ENCODE measurements around the gene SNAI1.
"Not testable (repeated sequence)": the region's sequence is repeated elsewhere in the genome, so short reads cannot be mapped to it uniquely, and the experiment has no call there.

Gene SNAI1

DNA sequence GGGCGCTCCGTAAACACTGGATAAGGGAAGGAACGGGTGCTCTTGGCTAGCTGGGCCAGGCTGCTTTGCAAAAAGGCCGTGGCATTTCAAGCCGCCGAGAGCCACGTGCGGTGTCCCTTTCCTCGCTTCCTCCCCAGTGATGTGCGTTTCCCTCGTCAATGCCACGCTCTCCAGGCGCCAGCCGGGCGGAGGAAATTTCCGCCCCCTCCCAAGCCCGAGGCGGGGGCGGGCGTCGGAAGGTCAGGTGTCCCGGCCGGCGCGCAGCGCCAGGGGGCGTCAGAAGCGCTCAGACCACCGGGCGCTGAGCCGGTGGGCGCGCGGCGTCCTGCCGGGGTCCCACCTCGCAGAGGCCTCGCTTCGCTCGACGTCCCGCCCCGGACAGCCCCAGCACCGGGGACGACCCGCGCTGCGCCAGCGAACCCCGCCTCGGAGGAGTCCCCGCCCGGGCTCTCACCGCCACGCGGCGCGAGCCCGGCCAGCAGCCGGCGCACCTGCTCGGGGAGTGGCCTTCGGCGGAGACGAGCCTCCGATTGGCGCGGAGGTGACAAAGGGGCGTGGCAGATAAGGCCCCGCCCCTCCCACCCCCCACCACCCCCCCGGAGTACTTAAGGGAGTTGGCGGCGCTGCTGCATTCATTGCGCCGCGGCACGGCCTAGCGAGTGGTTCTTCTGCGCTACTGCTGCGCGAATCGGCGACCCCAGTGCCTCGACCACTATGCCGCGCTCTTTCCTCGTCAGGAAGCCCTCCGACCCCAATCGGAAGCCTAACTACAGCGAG is at the start of gene SNAI1:
SNAI1 (plus strand) TSS at position 635 of the 777 bp plus-strand sequence; CDS start at position 715, 80 bp downstream.
- peak; percentile 77 for DNase-seq (ENCODE audit: low read depth)

DNA sequence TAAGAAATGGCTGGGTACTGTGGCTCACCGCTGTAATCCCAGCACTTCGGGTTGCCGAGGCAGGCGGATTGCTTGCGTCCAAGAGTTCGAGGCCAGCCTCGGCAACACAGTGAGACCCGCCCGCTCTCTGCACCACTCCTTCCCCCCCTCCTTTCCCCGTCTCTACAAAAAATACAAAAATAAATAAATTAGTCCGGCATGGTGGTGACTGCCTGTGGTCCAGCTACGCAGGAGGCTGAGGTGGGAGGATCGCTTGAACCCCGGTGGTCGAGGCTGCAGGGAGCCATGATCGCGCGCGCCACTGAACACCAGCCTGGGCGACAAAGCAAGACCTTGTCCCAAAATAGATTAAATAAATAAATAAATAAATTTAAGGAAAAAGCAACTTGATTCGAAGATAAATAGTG is 47.0 kb upstream of the SNAI1 start:
- no peak for DNase-seq (ENCODE audit: low read depth)

DNA sequence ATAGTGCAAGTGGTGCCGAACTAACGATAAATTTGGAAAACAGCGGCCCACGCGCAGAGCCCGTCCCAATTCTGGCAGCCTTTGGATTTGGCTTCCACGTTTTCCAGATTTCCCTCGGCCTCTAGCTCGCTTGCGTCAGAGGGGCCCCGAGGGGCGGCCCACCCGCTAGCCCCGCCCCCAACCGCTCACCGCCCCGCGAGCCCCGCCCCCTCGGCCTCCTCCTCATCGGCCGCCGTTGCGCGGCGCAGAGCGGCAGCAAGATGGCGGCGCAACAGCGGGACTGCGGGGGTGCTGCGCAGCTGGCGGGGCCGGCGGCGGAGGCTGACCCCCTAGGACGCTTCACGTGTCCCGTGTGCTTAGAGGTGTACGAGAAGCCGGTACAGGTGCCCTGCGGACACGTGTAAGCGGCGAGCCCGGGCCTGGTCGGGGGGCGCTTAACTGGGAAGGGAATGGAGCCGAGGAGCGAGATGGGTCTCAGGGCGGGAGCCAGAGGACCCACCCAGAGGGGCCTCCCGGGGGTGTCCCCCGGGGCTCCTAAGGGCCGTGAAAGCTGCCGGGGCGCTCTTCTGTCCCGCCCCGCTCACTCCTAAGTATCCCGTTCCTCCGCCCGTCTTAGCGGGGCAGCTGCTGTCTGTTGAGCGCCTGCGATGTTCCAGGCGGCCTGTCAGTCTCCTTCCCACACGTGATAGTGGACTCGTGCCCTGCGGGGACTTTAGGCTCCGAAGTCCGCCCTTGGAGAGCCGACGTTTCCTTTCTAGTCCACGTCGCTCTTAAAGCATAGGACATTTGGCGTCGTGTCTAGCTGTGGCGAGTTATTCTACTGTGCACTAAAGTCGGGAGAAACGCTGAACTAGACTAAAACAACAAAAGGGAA is 46.4 kb upstream of the SNAI1 start, which contains the start of gene RNF114:
RNF114 (plus strand) TSS at position 245 of the 874 bp plus-strand sequence; CDS start at position 261, 16 bp downstream.
- peak; percentile 79 for DNase-seq (ENCODE audit: low read depth)

DNA sequence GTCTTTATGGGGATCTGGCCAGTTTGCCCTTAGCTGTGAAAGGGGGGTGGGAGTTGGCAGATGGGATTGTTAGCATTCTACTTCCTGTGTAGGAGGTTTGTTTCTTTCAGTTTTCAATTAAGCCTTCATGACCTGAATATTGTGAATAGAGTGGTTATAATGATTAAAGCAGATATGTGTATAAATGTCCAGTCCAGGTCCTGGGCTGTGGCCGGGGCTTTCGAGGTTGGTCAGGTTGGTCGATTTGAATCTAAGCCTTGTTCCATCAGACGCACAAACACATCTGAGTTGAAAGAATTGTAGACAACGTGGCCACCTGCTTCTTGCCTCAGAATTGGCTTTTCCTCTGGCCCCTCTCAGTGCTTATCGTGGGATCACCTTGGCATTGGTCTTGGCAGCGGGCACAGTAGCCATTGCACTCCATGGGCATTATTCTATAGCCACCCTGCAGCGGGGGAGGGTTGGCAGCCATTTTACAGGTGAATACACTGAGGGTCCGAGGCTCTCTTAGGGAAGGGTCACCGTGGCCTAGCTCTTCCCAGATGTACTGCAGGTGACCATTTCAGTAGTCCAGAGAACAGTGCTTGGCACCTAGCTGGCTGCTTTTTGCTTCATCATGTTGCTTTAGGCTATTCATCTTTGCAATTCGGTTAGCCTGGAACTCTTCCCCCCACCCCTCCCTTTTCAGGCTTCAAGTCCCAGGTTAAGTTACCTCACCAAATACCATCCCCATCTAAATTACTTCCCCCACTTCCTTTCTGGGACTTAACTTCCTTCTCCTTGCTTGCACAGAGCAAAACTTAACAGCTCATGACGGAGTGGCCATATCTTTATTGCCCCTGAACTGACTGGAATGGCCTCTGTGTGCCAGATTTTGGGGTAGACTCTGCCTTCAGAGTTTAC is 45.5 kb upstream of the SNAI1 start:
- no peak for DNase-seq (ENCODE audit: low read depth)

DNA sequence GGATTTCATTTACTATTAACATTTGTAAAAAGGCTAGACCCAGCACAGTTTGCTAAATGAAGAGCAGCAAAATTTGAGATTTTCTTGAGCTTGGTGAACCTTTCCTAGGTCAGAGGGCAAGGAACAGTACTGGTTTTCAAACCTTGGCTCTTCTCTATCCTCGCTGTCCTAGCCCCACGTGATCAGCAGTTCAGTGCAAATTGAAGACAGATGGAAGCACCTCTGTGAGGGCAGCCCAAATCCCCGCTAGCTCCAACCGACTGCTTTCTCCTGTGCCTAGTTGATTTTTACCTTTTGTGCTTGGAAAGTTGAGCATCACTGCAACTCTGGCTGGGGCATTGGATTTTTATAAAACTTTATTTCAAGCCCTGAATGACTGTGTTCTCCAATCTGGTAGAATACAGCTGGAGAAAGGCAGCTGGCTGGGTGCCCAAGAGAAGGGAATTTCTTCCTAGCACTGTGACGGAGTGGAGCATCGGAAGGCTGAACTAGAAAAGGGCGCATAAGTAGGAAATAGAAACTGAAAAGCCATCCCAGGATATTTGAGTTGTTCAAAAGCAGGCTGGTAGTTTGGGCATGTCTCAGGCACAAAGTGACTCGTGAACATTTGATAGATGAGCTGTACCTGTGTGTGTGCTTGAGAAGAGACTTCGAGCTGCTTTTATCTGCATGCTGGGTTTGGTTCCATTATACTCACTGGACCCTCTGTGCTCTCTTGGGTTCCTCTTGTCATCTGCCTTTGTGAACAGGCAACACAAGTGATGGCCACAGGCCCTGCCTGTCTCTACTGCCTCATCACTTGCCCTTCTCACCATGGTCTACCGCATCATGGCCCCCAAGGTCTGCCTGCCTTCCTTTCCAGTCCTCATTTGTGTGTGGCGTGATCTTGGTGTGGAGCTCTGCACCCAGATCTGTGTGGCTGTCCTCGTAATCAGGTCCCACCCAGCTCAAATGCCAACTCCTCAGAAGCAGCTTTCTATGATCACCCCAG is 44.3 kb upstream of the SNAI1 start:
- peak; percentile 41 for DNase-seq (ENCODE audit: low read depth)

DNA sequence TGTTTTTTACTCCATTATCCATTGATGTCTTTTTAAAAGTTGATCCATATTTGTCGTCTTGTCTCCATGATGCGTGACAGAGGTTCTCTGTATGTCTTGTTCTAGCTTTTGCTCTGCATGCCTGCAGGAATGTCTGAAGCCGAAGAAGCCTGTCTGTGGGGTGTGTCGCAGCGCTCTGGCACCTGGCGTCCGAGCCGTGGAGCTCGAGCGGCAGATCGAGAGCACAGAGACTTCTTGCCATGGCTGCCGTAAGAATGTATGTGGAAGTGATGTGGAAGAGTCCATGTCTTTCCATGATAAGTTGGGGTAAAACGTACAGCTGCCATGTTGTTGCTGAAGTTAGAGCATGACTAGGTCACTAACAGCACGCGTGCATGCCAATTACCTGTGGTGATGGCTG is 41.3 kb upstream of the SNAI1 start:
- no peak for DNase-seq (ENCODE audit: low read depth)

DNA sequence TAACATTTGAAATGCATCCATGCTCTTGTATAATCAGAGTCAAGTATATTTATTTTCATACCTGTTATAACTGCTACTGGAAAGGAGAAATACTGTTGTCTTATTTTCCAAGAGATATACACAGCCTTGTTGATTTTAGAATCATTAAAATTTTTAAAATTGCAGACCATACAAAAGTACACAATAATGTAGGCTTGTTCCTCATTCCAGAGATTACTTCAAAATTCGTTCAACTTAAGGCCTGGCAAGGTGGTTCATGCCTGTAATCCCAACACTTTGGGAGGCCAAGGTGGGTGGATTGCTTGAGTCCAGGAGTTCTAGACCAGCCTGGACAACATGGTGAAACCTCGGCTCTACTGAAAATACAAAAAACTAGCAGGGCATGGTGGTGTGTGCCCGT is 40.5 kb upstream of the SNAI1 start:
- no peak for DNase-seq (ENCODE audit: low read depth)

DNA sequence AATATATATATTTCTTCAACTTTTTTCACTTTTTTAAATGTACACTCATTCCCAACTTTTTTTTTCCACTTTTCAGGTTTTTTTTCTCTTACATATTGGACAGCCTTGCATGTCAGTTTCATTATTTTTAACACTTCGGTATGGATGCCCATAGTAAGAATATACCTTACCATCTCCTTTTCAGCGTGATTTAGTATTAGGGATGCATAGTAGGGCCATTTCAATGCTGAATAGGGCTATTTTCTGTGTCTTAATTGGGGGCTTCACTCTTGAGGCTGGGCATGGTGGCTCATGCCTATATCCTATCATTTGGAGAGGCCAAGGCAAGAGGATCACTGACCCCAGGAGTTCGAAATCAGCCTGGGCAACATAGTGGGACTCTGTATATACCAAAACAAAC is 39.8 kb upstream of the SNAI1 start:
- no peak for DNase-seq (ENCODE audit: low read depth)

DNA sequence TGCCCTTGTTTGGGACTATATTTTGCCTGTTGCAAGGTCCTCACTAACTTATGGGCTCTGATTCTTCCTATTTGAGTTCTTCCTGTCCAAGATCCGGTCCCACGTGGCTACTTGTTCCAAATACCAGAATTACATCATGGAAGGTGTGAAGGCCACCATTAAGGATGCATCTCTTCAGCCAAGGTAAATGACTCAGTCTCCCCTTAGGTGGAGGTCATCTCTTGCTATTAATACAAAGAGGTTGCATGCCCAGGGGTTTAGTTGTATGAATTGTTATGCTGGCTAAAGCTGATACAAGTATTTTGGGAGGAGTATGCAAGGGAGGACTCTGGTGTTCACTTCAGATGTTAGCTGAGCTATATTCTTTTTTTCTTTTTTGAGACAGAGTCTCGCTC is 37.5 kb upstream of the SNAI1 start:
- no peak for DNase-seq (ENCODE audit: low read depth)

DNA sequence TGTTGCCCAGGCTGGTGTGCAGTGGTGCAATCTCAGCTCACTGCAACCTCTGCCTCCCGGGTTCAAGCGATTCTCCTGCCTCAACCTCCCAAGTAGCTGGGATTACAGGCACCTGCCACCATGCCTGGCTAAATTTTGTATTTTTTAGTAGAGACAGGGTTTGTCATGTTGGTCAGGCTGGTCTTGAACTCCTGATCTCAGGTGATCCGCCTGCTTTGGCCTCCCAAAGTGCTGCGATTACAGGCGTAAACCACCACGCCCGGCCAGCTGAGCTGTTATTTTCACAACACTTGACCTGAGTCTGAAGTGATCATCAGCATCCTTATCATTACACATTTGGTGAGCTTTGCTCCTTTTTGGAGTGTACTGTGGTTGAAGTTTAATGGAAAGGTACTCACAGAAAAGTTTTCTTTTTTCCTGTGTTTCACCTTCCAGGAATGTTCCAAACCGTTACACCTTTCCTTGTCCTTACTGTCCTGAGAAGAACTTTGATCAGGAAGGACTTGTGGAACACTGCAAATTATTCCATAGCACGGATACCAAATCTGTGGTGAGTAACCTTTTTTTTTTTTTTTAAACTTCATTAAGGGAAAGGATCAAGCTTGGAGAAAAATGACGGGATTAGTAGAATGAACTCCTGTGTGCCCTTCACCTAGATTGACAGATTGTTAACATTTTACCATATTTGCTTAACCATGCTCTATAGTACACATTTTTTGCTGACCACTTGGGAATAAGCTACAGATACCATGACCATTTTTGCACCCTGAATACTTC is 36.9 kb upstream of the SNAI1 start:
- no peak for DNase-seq (ENCODE audit: low read depth)

DNA sequence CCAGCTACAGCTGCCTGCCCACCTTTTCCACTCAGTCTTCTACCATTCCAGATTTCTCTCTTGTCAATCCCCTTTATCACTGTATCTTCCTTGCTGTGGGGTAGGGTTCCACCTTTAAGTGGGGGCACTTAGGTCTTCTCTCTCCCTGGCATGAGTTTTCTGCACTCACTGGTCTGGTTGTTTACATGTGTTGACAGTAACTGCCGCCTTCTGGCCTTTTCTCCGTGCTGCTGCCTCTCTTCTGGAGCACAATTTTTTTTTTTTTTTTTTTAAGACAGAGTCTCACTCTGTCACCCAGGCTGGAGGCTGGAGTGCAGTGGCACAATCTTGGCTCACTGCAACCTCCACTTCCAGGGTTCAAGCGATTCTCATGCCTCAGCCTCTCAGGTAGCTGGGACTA is 34.6 kb upstream of the SNAI1 start:
- DNase-seq (ENCODE audit: low read depth) = no peak

DNA sequence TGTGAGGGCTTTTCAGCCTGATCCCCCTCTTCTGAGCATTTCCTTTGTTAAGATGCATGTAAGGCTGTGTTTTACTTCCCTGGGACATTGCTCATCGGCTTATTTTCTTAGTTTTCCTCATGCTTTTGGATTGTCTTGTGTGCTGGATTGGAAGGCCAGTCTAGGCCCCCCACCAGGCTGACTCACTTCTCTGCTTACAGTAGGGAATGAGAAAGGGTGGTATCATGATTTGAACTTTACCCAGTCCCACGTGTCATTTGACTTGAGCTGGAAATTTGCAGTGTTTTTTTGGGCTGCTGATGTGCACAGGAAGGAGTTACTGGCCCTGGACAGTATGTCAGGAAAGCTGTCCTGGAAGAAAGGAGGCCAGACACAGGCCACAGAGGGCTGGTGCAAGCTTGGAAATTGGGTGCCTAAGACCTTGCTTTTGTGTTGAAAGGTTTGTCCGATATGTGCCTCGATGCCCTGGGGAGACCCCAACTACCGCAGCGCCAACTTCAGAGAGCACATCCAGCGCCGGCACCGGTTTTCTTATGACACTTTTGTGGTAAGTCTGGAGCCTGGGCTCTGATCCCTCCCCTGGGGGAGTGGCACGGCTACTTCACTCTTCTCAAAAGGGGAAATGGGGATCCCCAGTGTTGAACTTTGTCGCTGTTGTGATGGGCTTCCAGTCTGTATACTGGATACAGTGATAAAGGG is 33.8 kb upstream of the SNAI1 start:
- peak; percentile 80 for DNase-seq (ENCODE audit: low read depth)

DNA sequence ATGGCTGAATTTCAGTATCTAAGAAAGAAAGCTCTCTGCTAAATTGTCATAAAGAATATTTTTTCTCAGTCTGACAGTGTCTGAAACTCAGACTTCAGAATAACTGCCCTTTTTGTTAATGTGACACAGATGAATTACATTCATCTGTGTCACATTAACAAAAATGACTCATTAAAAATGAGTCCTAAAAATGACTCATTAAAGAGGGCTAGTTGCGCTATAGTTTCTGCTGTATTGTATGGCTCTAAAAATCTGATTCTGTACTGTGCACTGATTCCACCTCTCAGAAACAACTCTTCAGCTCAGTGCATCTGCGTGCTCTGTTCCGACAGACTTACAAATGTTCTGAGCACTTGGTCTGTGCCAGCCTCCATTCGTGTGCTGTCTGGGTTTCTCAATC is 31.6 kb upstream of the SNAI1 start:
- peak; percentile 46 for DNase-seq (ENCODE audit: low read depth)

DNA sequence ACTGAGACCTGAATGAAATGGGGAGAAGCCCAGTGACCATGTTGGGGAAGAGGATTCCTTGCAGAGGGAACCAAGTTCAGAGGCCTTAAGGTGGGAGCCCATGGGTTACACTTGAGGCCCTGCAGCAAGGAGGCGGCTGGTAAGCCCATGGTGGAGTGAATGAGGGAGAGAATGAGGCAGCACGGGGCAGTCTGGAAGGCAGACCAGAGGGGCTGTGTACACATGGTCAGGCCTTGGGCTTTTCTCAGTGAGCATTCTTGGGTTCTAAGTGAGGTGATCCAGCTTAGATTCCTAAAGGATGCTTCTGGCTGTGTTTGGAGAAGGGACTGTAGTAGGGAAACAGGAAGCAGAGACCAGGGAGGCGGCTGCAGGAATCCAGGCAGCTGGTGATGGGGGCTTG is 27.6 kb upstream of the SNAI1 start:
- DNase-seq (ENCODE audit: low read depth) = no peak

DNA sequence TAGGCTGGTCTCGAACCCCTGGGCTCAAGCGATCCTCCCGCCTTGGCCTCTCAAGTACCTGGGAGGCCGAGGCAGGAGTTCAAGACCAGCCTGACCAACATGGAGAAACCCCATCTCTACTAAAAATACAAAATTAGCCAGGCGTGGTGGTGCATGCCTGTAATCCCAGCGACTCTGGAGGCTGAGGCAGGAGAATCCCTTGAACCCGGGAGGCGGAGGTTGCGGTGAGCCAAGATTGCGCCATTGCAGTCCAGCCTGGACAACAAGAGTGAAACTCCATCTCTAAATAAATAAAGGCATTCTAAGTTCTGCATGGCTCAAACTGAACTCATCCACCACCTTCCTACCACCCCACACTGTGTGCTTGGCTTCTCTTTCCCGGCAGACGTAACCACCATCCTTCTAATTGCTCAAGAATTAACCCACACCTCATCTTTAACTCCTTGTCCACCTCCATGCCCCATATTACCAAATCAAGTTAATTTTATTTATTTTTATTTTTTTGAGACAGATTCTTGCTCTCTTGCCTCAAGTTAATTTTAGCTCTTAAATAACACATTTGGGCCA is 26.9 kb upstream of the SNAI1 start:
- peak; percentile 52 for DNase-seq (ENCODE audit: low read depth)

DNA sequence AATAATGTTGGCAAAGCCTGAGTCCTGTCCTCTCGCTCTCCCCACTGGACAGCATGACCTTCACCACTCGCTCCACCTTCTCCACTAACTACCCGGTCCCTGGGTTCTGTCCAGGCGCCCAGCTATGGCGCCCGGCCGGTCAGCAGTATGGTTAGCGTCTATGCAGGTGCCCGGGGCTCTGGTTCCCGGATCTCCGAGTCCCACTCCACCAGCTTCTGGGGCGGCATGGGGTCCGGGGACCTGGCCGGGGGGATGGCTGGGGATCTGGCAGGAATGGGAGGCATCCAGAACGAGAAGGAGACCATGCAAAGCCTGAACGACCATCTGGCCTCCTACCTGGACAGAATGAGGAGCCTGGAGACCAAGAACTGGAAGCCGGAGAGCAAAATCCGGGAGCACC is 26.1 kb upstream of the SNAI1 start:
- DNase-seq (ENCODE audit: low read depth) = no peak

DNA sequence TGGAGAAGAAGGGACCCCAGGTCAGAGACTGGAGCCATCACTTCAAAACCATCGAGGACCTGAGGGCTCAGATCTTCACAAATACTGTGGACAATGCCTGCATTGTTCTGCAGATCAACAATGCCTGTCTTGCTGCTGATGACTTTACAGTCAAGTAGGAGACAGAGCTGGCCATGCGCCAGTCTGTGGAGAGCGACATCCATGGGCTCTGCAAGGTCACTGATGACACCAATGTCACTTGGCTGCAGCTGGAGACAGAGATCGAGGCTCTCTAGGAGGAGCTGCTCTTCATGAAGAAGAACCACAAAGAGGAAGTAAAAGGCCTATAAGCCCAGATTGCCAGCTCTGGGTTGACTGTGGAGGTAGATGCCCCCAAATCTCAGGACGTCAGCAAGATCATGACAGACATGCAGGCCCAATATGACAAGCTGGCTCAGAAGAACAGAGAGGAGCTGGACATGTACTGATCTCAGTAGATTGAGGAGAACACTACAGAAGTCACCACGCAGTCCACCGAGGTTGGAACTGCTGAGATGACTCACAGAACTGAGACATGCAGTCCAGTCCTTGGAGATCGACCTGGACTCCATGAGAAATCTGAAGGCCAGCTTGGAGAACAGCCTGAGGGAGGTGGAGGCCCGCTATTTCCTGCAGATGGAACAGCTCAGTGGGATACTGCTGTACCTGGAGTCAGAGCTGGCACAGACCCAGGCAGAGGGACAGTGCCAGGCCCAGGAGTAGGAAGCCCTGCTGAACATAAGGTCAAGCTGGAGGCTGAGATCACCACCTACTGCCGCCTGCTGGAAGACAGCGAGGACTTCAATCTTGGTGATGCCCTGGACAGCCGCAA is 25.5 kb upstream of the SNAI1 start:
- DNase-seq (ENCODE audit: low read depth) = not testable (repeated sequence)

DNA sequence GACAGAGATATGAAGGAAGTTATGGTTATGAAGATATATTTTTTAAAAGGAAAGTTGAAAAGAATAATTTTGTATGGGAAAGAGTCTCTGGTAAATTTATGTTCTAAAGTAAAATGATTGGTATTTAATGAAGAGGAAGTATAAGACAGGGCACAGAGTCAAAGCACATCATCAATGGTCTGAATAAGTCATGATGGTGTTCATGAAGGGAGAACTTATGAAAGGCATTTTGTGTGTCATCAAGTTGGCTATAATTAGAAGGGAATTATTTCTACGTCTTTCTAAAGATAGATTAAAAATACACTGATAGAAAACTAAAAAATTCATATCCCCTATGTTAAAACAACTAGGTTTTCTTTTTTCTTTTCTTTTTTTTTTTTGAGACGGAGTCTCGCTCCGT is 21.4 kb upstream of the SNAI1 start:
- no peak for DNase-seq (ENCODE audit: low read depth)

Data from amniotic epithelial cell (primary cell).